ENCODE measurements around the gene CCDC6. TPM values are rescaled to one million over a fixed set of nuclear protein-coding genes. Genes with fewer than 3 reads are reported as not detected.

Gene CCDC6
- polyA plus RNA-seq, 2 of the 4 experiments (the other 2 are of a cell fraction), result 21.4 to 43.5 TPM

DNA sequence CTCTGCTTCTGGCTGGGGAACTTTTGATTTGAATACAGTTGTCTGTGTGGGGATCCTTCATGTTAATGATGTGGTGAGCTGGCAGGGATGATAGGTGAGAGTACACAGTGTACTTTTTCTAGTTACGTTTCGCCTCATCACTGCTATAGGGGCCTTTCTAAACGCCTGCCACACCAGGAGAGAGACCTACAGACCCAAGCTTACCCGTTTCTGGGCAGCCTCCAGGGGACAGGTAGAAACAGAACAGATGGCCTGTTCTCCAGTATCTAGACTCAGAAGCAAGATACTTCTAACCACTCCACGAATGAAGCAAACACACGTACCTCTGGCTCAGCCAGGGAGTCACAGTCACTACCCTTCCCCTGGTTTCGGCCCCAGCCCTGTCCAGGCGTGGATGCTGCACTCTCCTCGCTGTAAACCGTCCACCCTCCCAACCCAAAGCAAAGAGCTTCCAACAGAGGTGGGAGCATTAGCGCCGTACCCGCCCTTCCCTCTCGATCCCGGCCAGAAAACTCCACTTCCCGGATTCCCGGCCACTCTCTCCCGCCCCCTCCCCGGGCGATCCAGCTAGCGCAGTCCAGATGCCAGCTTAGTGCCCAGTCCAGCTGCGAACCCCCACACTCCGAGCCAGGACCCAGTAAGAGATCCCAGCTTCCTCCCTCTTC, 1.2 kb downstream of the CCDC6 start:
- H3K27ac ChIP-seq, result peak overlapping the region; percentile 84 to 94
- H3K4me3 ChIP-seq, result peak overlapping the region; percentile 98
- H3K4me1 ChIP-seq, result peaks cover 30% of the 10 kb centered on the region
- FAIRE-seq, result no peak
- DNase-seq (ENCODE audit: low read depth in 1 of 2, low spot score in 1 of 2), result no peak
- ChIA-PET CTCF (interaction anchor here (1.1 to 1.6 kb wide), 3 partner anchors 10 to 196 kb away, joined by 3 to 5 read pairs (median 3); partner anchors contain the start of gene SLC16A9), POLR2A (interaction anchor here (1.5 kb wide), 1 partner anchor 17 kb away, joined by 7 read pairs; no protein-coding TSS in a partner anchor)
- H3K9me3 ChIP-seq, result no peaks in the 10 kb centered on the region
- peak overlapping the region; percentile 92 for H3K4me2 ChIP-seq
- TF ChIP-seq CEBPB (IDR thresholded peaks at IDR 0.05) (no peak), EHMT2 (IDR thresholded peaks at IDR 0.05; ENCODE audit: low read depth) (no peak), NFE2L2 (conservative IDR thresholded peaks at IDR 0.05; ENCODE audit: low read length) (no peak), NR3C1 (IDR thresholded peaks at IDR 0.05) (no peak), PHF8 (IDR thresholded peaks at IDR 0.05; ENCODE audit: borderline replicate concordance, low read depth) (no peak), POLR2AphosphoS2 (conservative IDR thresholded peaks at IDR 0.05; ENCODE audit: low read length) (no peak), NPAS2 (CRISPR knock-in tag; IDR thresholded peaks at IDR 0.05; ENCODE audit: borderline replicate concordance) (no peak), RAD21 (conservative IDR thresholded peaks at IDR 0.05 in 1 of 2, IDR thresholded peaks at IDR 0.05 in 1 of 2) (no peak), HOXB13 (CRISPR knock-in tag; IDR thresholded peaks at IDR 0.05; ENCODE audit: low read depth) (no peak), EHF (CRISPR knock-in tag; IDR thresholded peaks at IDR 0.05) (no peak), KDM5A (IDR thresholded peaks at IDR 0.05) (no peak), ZSCAN20 (CRISPR knock-in tag; IDR thresholded peaks at IDR 0.05) (no peak), JUN (IDR thresholded peaks at IDR 0.05) (no peak), HOXB5 (CRISPR knock-in tag; IDR thresholded peaks at IDR 0.05) (no peak), CBX2 (IDR thresholded peaks at IDR 0.05; ENCODE audit: borderline replicate concordance, low read depth) (no peak)
- TF ChIP-seq, protein P1, sequence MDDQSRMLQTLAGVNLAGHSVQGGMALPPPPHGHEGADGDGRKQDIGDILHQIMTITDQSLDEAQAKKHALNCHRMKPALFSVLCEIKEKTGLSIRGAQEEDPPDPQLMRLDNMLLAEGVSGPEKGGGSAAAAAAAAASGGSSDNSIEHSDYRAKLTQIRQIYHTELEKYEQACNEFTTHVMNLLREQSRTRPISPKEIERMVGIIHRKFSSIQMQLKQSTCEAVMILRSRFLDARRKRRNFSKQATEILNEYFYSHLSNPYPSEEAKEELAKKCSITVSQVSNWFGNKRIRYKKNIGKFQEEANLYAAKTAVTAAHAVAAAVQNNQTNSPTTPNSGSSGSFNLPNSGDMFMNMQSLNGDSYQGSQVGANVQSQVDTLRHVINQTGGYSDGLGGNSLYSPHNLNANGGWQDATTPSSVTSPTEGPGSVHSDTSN (IDR thresholded peaks at IDR 0.05), result no peak
- 15% methylated on average over 13 of the region's 23 CpGs for WGBS (ENCODE audit: missing lambda C conversion rate)
- ATAC-seq, result peak in 1 of 2 experiments; percentile 9; a peak in 3 of 6 replicates

DNA sequence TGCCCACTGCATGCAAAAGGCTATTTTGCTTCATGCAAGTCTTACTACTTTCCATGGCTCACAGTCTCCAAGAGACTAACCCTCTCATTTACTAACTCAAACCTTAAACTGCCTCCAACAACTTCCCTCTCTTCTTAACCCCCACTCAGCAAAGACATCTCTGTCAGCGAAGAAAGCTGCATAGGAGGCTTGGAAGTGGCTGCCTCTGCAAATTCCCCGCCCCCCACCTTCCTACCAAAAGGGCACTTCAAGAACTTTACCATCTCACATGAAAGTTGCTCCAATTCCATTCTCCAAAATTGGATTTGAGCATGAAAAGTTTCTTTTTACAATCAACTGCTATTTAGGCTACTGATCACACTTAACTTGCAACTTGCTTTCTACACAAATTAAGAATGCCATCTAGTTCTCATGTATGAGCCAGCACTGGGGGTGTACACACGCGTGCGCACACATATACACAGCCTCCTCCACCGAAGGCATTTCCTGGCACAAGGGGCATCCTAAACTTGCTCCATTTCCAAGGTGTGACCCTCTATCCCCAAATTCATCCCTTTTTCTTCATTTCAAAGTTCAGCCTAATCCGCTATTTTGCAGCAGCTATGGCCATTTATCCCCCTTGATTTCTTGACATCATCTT, 1.8 kb downstream of the CCDC6 start:
- WGBS (ENCODE audit: missing lambda C conversion rate), result 88% methylated on average over 7 of the region's 7 CpGs
- no peak for ATAC-seq
- Histone ChIP-seq H3K9me3 (no peaks in the 10 kb centered on the region), H3K4me3 (peak overlapping the region; percentile 98; the same call in 2 of the 3 replicates), H3K4me1 (peaks cover 30% of the 10 kb centered on the region), H3K4me2 (peak overlapping the region; percentile 92), H3K27ac (no peak overlapping the region; a peak in 1 of 6 replicates)
- CTCF ChIA-PET, result interaction anchor here (1.1 kb wide), 1 partner anchor 9 kb away, joined by 3 read pairs; no protein-coding TSS in a partner anchor
- no peak for FAIRE-seq
- POLR2A ChIA-PET, result no interaction called here
- DNase-seq (ENCODE audit: low read depth in 1 of 2, low spot score in 1 of 2), result no peak
- TF ChIP-seq ESRRA (IDR thresholded peaks at IDR 0.05; ENCODE audit: borderline replicate concordance, low read length) (no peak), TP53 (CRISPR knock-in tag; IDR thresholded peaks at IDR 0.05) (no peak), HEYL (CRISPR knock-in tag; IDR thresholded peaks at IDR 0.05) (no peak), ZSCAN20 (CRISPR knock-in tag; IDR thresholded peaks at IDR 0.05) (no peak), BHLHE40 (IDR thresholded peaks at IDR 0.05; ENCODE audit: low read depth, low read length) (no peak), RARB (CRISPR knock-in tag; IDR thresholded peaks at IDR 0.05) (no peak), RCOR1 (IDR thresholded peaks at IDR 0.05; ENCODE audit: low read depth, low read length) (no peak), NR3C1 (IDR thresholded peaks at IDR 0.05) (no peak), HDAC2 (IDR thresholded peaks at IDR 0.05) (no peak)

DNA sequence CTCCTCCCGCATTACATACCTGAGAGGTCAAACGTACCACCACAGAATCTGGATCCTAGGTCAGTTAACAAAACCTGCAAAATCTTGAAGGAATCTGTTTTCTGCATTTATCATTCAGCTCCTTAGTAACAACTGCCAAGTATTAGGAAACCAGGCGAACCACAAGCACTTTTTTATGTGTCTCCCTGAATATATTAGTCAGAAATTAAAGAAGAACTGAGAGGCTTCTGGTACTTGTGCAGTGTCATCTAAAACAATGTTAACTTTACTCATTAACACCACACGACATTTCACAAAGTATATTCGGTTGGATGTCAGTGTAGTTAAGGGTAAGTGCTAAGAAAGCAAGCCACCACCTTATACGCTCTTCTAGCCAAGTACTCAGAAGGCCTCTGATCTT, 2.5 kb downstream of the CCDC6 start:
- no peak for FAIRE-seq
- CTCF ChIA-PET, result no interaction called here
- no peak for DNase-seq (ENCODE audit: low read depth in 1 of 2, low spot score in 1 of 2)
- no peak for ATAC-seq
- H3K27ac ChIP-seq, result no peak overlapping the region
- WGBS (ENCODE audit: missing lambda C conversion rate), result 71% methylated on average over 6 of the region's 6 CpGs
- H3K4me2 ChIP-seq, result peak overlapping the region; percentile 92
- peaks cover 29% of the 10 kb centered on the region for H3K4me1 ChIP-seq
- no peak overlapping the region for H3K4me3 ChIP-seq
- no peaks in the 10 kb centered on the region for H3K9me3 ChIP-seq
- POLR2A ChIA-PET, result no interaction called here
- TF ChIP-seq, protein P2, sequence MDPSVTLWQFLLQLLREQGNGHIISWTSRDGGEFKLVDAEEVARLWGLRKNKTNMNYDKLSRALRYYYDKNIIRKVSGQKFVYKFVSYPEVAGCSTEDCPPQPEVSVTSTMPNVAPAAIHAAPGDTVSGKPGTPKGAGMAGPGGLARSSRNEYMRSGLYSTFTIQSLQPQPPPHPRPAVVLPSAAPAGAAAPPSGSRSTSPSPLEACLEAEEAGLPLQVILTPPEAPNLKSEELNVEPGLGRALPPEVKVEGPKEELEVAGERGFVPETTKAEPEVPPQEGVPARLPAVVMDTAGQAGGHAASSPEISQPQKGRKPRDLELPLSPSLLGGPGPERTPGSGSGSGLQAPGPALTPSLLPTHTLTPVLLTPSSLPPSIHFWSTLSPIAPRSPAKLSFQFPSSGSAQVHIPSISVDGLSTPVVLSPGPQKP (IDR thresholded peaks at IDR 0.05; ENCODE audit: low read depth, low read length), result no peak
- TF ChIP-seq NPAS2 (CRISPR knock-in tag; IDR thresholded peaks at IDR 0.05; ENCODE audit: borderline replicate concordance) (no peak), ZFP36 (IDR thresholded peaks at IDR 0.05; ENCODE audit: borderline replicate concordance, partially characterized antibody) (no peak), CBX2 (IDR thresholded peaks at IDR 0.05; ENCODE audit: borderline replicate concordance, low read depth) (no peak), SREBF2 (IDR thresholded peaks at IDR 0.05) (no peak), EP300 (IDR thresholded peaks at IDR 0.05) (no peak), POLR2A (IDR thresholded peaks at IDR 0.05; ENCODE audit: low read length) (no peak), HOXB13 (CRISPR knock-in tag; IDR thresholded peaks at IDR 0.05; ENCODE audit: low read depth) (no peak), NR3C1 (IDR thresholded peaks at IDR 0.05) (no peak), CEBPB (IDR thresholded peaks at IDR 0.05) (no peak), EHMT2 (IDR thresholded peaks at IDR 0.05; ENCODE audit: low read depth) (no peak), ZNF302 (CRISPR knock-in tag; IDR thresholded peaks at IDR 0.05) (no peak)
- TF ChIP-seq, protein P3, sequence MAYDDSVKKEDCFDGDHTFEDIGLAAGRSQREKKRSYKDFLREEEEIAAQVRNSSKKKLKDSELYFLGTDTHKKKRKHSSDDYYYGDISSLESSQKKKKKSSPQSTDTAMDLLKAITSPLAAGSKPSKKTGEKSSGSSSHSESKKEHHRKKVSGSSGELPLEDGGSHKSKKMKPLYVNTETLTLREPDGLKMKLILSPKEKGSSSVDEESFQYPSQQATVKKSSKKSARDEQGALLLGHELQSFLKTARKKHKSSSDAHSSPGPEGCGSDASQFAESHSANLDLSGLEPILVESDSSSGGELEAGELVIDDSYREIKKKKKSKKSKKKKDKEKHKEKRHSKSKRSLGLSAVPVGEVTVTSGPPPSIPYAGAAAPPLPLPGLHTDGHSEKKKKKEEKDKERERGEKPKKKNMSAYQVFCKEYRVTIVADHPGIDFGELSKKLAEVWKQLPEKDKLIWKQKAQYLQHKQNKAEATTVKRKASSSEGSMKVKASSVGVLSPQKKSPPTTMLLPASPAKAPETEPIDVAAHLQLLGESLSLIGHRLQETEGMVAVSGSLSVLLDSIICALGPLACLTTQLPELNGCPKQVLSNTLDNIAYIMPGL (CRISPR knock-in tag; IDR thresholded peaks at IDR 0.05; ENCODE audit: borderline replicate concordance), result no peak

All from A549 (cell line).